ENCODE data around the gene CCDC51. TPM values are rescaled to one million over a fixed set of nuclear protein-coding genes. Genes with fewer than 3 reads are reported as not detected.

The CCDC51 gene
- total and polyA plus RNA-seq, 2 donors (not counting 3 experiments of a cell fraction or from before 2014, with no cell fraction given), result 11.2 to 11.3 TPM

DNA sequence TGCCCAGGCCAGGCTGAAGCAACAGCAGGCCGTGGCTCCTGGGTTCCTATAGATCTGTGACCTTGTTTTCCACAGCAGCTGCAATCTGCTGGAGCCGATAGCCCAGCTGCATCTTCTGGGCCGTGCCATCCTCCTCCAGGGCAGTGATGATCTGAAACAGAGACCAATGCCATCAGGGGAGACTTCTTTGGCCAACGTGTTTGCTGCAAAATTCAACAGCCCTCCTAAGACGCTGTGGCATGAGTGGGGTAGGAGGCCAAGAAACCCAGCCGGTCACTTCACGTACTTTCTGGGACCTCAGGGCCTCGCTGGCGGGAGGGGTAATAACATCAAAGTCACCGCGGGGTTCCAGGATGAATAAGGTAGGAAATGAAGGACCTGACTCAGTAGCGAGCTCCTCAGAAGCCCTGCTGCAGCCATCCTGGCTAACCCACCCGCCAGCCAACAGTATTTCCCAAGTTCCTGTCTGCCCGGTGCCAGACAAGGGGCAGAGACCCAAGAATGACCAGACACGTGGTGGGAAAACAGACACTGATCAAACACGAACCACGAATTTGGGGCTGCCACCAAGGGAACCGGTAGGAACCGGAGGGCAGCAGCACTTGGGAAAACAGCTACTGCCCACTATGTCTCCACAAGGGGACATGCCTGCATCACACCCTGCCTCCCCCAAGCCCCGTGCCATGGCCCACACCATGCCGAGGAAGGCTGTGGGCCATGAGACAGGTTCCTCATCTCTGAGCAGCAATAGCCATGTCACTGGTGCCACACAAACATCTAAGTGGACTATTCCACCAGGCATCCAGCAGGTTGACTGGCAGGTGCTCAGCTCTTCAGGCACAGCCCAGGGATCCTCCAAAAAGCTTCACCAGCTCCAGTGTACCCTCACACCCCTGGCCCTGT lies 35.2 kb downstream of the CCDC51 start:
- no peaks in the 10 kb centered on the region for H4K20me1 ChIP-seq (replicated peaks; ENCODE audit: control insufficient read depth, extremely low read depth, insufficient read depth, low read length)
- dilution Hi-C loops (cut with MboI; ENCODE audit: extremely low pct_ligation_motif_present, low sequenced_read_pairs) (no loop called here), intact Hi-C loops (cut with micrococcal nuclease) (no loop called here)
- ChIA-PET POLR2A (no interaction called here), CTCF (interaction anchor here (12.6 kb wide), 1 partner anchor 32 kb away, joined by 716 read pairs; no protein-coding TSS in a partner anchor)
- H3K27me3 ChIP-seq (ENCODE audit: control insufficient read depth in 2 of 2, insufficient read depth in 2 of 2, low read length in 2 of 2), result no peaks in the 10 kb centered on the region
- no peaks in the 10 kb centered on the region for H3K9me3 ChIP-seq (replicated peaks; ENCODE audit: control insufficient read depth, insufficient read depth, low read length)
- H3K9ac ChIP-seq (replicated peaks; ENCODE audit: extremely low read depth, insufficient read depth, low read length), result no peak overlapping the region
- peaks cover 0 to 18% of the 10 kb centered on the region in 2 experiments for H3K36me3 ChIP-seq (ENCODE audit: control insufficient read depth in 2 of 2, extremely low read depth in 1 of 2, insufficient read depth in 2 of 2, low read length in 2 of 2)
- no peaks in the 10 kb centered on the region for H3K9me1 ChIP-seq (replicated peaks; ENCODE audit: control insufficient read depth, extremely low read depth, insufficient read depth, low read length)
- FAIRE-seq (peak; percentile 12), DNase-seq (ENCODE audit: low read depth, low spot score) (no peak)
- no peak overlapping the region for H3K4me2 ChIP-seq (ENCODE audit: insufficient read depth, low read length)
- no peaks in the 10 kb centered on the region for H3K79me2 ChIP-seq (ENCODE audit: control insufficient read depth, insufficient read depth, low read length)
- no peak overlapping the region for H2AFZ ChIP-seq (ENCODE audit: low read depth, low read length)
- H3K4me1 ChIP-seq (ENCODE audit: control insufficient read depth, extremely low read depth, insufficient read depth, low read length), result peaks cover 10% of the 10 kb centered on the region
- TF ChIP-seq, protein P1, sequence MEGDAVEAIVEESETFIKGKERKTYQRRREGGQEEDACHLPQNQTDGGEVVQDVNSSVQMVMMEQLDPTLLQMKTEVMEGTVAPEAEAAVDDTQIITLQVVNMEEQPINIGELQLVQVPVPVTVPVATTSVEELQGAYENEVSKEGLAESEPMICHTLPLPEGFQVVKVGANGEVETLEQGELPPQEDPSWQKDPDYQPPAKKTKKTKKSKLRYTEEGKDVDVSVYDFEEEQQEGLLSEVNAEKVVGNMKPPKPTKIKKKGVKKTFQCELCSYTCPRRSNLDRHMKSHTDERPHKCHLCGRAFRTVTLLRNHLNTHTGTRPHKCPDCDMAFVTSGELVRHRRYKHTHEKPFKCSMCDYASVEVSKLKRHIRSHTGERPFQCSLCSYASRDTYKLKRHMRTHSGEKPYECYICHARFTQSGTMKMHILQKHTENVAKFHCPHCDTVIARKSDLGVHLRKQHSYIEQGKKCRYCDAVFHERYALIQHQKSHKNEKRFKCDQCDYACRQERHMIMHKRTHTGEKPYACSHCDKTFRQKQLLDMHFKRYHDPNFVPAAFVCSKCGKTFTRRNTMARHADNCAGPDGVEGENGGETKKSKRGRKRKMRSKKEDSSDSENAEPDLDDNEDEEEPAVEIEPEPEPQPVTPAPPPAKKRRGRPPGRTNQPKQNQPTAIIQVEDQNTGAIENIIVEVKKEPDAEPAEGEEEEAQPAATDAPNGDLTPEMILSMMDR (IDR thresholded peaks at IDR 0.05; ENCODE audit: extremely low read depth in 1 of 2, insufficient read depth in 1 of 2, low read depth in 1 of 2, low read length in 2 of 2), result no peak
- TF ChIP-seq GATA2 (IDR thresholded peaks at IDR 0.05; ENCODE audit: insufficient read depth, insufficient read length, low read depth, low read length) (no peak), EZH2 (IDR thresholded peaks at IDR 0.05; ENCODE audit: borderline replicate concordance, low read depth, low read length, severe bottlenecking) (no peak), POLR2AphosphoS5 (IDR thresholded peaks at IDR 0.05; ENCODE audit: insufficient read depth, low read depth, low read length) (no peak), FOS (IDR thresholded peaks at IDR 0.05; ENCODE audit: borderline replicate concordance, insufficient read depth, low read length) (no peak), JUN (IDR thresholded peaks at IDR 0.05; ENCODE audit: borderline replicate concordance, insufficient read depth, insufficient read length, low read depth) (no peak), POLR2A (IDR thresholded peaks at IDR 0.05; ENCODE audit: low read depth, low read length) (no peak), MYC (IDR thresholded peaks at IDR 0.05; ENCODE audit: low read depth, low read length) (no peak)
- TF ChIP-seq, protein P2, sequence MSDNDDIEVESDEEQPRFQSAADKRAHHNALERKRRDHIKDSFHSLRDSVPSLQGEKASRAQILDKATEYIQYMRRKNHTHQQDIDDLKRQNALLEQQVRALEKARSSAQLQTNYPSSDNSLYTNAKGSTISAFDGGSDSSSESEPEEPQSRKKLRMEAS (IDR thresholded peaks at IDR 0.05; ENCODE audit: insufficient read depth, insufficient read length), result no peak
- no TSS peak for BruUV-seq (replicated peaks)
- H3K4me3 ChIP-seq (replicated peaks in 1 of 3; ENCODE audit: insufficient read depth in 1 of 3, low read depth in 1 of 3, low read length in 3 of 3), result no peak overlapping the region
- H3K27ac ChIP-seq (ENCODE audit: insufficient read depth, low read depth, low read length), result no peak overlapping the region
